NT2/D1 (cell line): Measurements from ENCODE around the gene MED25.

Experiments
- YY1 ChIP-seq: IDR thresholded peaks from 2 replicates; pipeline ENCODE4 v1.6.1; 2011; ENCODE audit not compliant: insufficient read length, insufficient read depth
- ZNF274 ChIP-seq: IDR thresholded peaks from 2 replicates; pipeline ENCODE4 v1.6.1; 2011; ENCODE audit warnings: mild to moderate bottlenecking, low read depth, low read length

DNA sequence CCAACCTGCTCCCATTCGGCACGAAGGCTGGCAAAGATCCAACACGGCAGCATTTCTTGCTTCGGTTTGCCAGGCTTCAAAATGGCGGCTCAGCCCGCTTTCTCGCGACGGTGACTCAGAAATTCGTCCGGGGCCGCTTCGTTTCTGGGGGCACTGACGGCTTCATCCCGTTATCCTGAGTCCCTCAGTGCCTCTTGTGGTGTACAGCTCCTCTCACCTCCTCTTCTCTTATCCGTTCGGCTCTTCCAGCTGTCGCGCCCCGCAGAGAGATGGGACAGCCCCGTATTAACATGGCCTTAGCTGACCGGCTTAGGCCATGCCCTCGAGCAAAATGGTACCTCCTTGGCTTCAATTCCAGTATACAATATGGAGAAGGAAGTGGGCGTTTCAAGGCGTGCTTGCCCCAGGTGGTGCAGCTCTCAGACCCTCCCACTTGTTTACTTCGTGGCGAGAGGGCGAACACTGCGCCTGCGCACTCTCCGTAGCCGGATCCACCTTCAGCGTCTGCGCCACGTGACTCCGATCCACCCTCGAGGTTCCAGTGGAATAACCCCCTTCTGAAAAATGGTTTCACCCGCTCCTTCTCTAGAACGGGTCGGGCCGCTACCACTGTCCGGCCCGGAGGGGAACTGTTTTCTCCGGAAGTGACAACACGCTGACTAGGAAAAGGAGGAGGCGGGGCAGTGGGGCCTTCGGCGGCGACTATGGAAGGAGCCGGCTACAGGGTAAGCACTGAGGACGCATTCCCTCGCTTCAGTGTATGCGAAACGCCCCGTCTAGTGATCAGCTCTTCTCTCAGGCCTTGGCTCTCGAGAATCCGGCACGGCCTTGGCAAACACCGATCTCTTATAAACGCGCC lies 59.2 kb downstream of the MED25 start, which contains the start of the genes AKT1S1 and TBC1D17:
- no peak for TF ChIP-seq ZNF274
- TF ChIP-seq YY1, result peak; percentile 92
